Osteocyte (in vitro differentiated cells): ENCODE results near the gene SV2B. TPM values are rescaled to one million over a fixed set of nuclear protein-coding genes. Genes with fewer than 3 reads are reported as not detected.

Source experiments
- DNase-seq: peaks from one replicate; pipeline ENCODE4 v3.0.0; 2021; ENCODE audit warnings: mixed read lengths; ENCODE audit not compliant: unreplicated experiment; ENCODE audit errors: extremely low spot score
- H3K27ac Mint-ChIP-seq: one replicate; pipeline ENCODE4 v1.8.0; 2021; ENCODE audit warnings: mild to moderate bottlenecking, mixed read lengths; ENCODE audit not compliant: unreplicated experiment
- H3K27me3 Mint-ChIP-seq: one replicate; pipeline ENCODE4 v1.8.0; 2021; ENCODE audit warnings: mixed read lengths; ENCODE audit not compliant: unreplicated experiment
- H3K36me3 Mint-ChIP-seq: one replicate; pipeline ENCODE4 v1.8.0; 2021; ENCODE audit warnings: mixed read lengths; ENCODE audit not compliant: unreplicated experiment
- H3K4me1 Mint-ChIP-seq: one replicate; pipeline ENCODE4 v1.8.0; 2021; ENCODE audit warnings: mixed read lengths; ENCODE audit not compliant: unreplicated experiment
- H3K4me3 Mint-ChIP-seq: one replicate; pipeline ENCODE4 v1.8.0; 2021; ENCODE audit warnings: mild to moderate bottlenecking, moderate library complexity, mixed read lengths; ENCODE audit not compliant: unreplicated experiment
- H3K9me3 Mint-ChIP-seq: one replicate; pipeline ENCODE4 v1.8.0; 2021; ENCODE audit warnings: mixed read lengths; ENCODE audit not compliant: unreplicated experiment
- long read RNA-seq: library from polyadenylated mRNA; unstranded; transcript quantifications from one replicate; pipeline ENCODE4 v2.0.0, GENCODE V29; 2021
- total RNA-seq: library from RNA; stranded (reverse); gene quantifications from 2 replicates; pipeline ENCODE4 v1.2.1, GENCODE V29; 2021
- TF ChIP-seq, protein P1 (sequence below): fragments of 200-600 bp; sonication (generic); IDR thresholded peaks from 2 replicates; pipeline ENCODE4 v1.5.0; 2021; ENCODE audit warnings: antibody characterized with exemption, mild to moderate bottlenecking, moderate library complexity

SV2B gene, protein sequence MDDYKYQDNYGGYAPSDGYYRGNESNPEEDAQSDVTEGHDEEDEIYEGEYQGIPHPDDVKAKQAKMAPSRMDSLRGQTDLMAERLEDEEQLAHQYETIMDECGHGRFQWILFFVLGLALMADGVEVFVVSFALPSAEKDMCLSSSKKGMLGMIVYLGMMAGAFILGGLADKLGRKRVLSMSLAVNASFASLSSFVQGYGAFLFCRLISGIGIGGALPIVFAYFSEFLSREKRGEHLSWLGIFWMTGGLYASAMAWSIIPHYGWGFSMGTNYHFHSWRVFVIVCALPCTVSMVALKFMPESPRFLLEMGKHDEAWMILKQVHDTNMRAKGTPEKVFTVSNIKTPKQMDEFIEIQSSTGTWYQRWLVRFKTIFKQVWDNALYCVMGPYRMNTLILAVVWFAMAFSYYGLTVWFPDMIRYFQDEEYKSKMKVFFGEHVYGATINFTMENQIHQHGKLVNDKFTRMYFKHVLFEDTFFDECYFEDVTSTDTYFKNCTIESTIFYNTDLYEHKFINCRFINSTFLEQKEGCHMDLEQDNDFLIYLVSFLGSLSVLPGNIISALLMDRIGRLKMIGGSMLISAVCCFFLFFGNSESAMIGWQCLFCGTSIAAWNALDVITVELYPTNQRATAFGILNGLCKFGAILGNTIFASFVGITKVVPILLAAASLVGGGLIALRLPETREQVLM
- total RNA-seq = not detected in 2 replicates
- long read RNA-seq = 0 reads

DNA sequence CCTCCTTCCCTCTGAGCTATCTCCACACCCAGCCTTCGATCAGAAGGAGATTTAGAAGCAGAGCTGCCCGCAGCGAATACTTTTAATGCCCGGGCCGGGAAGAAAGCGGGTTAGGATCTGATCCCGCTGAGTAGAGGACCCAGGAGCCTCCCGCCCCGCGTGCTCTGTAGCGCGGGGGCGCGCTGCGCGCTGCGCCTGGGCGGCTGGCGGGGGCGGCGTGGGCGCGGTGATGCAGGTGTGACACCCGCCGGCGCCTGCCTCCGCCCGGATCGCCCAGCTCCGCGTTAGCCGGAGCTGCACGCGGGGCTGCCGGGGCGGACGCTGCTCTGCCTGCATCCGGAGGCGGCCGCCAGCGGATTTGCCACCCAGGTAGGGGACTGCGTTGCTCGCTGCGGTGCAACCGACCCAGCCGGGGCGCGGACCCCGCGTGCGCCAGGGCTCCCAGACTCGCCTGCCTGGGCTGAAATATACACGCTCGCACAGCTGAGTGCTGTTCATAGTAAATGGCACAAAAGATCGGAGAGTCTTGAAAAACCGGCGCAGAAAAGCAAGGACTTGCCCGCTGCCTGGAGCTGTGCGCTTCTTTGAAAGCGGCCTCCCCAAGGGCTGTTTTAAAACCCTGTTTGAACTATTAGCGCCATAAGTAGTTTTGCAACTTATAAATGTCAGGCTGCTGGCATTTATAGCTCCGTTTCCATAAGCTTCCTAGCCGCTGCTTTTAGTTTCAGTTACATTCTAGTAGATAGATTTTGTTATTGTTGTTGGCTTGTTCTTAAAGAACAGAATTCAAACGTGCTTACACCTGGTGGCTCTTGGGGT is at the start of gene SV2B:
Gene SV2B, plus strand, starts transcription at position 263 of the 819 bp plus-strand sequence. CDS start 126,007 bp downstream, outside the sequence.
- Mint-ChIP-seq H3K27me3 (peaks cover 69% of the 10 kb centered on the region), H3K4me1 (peaks cover 13% of the 10 kb centered on the region), H3K36me3 (no peaks in the 10 kb centered on the region), H3K9me3 (no peaks in the 10 kb centered on the region), H3K27ac (no peak within 1 kb of the TSS), H3K4me3 (peak within 1 kb of the TSS; percentile 70)
- TF ChIP-seq, protein P1, sequence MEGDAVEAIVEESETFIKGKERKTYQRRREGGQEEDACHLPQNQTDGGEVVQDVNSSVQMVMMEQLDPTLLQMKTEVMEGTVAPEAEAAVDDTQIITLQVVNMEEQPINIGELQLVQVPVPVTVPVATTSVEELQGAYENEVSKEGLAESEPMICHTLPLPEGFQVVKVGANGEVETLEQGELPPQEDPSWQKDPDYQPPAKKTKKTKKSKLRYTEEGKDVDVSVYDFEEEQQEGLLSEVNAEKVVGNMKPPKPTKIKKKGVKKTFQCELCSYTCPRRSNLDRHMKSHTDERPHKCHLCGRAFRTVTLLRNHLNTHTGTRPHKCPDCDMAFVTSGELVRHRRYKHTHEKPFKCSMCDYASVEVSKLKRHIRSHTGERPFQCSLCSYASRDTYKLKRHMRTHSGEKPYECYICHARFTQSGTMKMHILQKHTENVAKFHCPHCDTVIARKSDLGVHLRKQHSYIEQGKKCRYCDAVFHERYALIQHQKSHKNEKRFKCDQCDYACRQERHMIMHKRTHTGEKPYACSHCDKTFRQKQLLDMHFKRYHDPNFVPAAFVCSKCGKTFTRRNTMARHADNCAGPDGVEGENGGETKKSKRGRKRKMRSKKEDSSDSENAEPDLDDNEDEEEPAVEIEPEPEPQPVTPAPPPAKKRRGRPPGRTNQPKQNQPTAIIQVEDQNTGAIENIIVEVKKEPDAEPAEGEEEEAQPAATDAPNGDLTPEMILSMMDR = no peak
- DNase-seq = no peak

DNA sequence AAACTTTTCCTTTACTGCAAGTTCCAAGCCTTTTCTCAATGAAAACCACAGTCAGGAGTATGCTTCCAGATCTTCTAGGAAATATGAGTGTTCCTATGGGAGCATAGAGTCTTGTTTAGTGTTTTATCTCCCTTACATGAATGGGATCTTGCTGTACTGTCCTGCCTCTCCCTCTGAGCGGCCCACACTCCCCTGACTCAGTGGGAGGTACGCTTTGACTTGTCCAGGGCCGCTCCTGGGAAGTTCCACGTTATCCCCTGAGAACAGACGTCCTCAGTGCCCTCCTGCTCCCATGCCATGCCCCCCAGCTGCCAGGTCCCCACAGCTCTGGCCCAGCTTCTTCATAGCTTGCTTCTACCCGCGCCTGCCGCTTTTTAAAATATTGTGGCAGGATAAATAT is 48.8 kb upstream of the SV2B start:
- no peaks in the 10 kb centered on the region for H3K9me3 Mint-ChIP-seq
- DNase-seq = no peak
- H3K4me3 Mint-ChIP-seq = no peak overlapping the region
- no peaks in the 10 kb centered on the region for H3K36me3 Mint-ChIP-seq
- no peaks in the 10 kb centered on the region for H3K4me1 Mint-ChIP-seq
- no peak overlapping the region for H3K27ac Mint-ChIP-seq
- TF ChIP-seq, protein P1 = no peak
- H3K27me3 Mint-ChIP-seq = peaks cover 73% of the 10 kb centered on the region

DNA sequence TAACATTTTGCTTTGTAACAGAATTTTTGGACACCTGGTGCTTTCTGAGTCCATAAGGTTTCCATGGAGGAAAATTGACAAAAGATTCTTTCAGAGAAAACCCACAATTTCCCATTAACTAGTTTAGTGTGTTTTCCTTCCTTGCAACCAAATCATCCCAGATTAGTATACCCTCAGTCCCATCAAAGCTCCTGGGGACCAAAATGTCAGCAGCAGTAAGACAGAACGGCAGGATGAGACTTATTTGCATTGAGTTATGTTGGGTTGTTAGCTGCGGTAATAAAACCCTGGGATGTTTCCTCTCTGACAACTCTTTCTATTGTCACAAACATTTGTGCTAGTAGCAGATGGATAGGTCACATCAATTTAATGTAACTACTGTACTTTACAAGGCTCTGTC is 45.2 kb upstream of the SV2B start:
- H3K36me3 Mint-ChIP-seq = no peaks in the 10 kb centered on the region
- H3K4me1 Mint-ChIP-seq = no peaks in the 10 kb centered on the region
- H3K4me3 Mint-ChIP-seq = no peak overlapping the region
- H3K9me3 Mint-ChIP-seq = no peaks in the 10 kb centered on the region
- no peak overlapping the region for H3K27ac Mint-ChIP-seq
- no peak for DNase-seq
- TF ChIP-seq, protein P1 = no peak
- H3K27me3 Mint-ChIP-seq = peaks cover 86% of the 10 kb centered on the region

DNA sequence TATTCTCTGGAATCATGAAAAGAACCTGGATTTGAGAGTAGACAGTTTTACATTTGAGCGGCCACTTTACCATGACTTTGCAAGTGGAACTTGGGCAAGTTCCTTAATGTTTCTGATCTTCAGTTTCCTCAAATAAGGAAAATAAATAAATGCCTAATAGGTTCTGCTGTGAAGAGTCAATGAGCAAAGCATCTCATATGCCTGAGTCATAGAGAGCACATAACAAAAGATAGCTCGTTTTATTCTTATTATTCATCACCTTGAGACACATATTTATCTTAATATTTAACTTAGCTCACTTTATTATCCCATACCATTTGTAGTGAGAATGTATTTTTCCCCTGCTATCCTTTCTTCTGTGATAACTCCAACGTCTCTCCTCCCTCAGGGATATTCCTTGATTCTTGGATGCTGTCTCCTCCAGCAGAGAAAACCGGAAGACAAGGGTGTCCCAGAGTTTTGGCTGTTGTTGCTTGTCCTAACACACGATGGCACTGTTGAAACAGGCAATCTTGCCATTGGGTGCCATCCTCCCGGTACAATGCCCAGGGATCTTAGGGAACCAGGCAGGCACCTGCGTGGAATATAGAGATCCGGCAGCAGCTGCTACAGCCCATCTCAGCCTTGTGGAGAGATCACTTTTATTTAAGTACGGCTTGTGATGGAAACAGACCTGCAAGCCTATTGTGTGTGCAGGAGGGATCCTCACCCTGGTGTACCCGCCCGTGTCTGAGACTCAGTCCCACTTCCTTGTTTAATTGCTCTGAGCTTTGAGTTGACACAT is 44.3 kb upstream of the SV2B start:
- Mint-ChIP-seq H3K9me3 (no peaks in the 10 kb centered on the region), H3K27ac (no peak overlapping the region), H3K36me3 (no peaks in the 10 kb centered on the region), H3K27me3 (peaks cover 83% of the 10 kb centered on the region), H3K4me1 (no peaks in the 10 kb centered on the region), H3K4me3 (no peak overlapping the region)
- no peak for DNase-seq
- TF ChIP-seq, protein P1 = peak; percentile 78
